ENCODE data around the gene RASA3. TPM values are rescaled to one million over a fixed set of nuclear protein-coding genes. Genes with fewer than 3 reads are reported as not detected.

Gene RASA3
- total and polyA plus RNA-seq, 10 of the 15 experiments (the other 5 are each of a cell fraction or from before 2014, with no cell fraction given): 0.79 to 33.9 (median 17.6) TPM

GRCh38 chr13:113937527-113938180, 194.8 kb downstream of the RASA3 start:
- no peak for TF ChIP-seq POLR2AphosphoS2 (IDR thresholded peaks at IDR 0.05; ENCODE audit: low read depth, low read length)
- TF ChIP-seq FOXM1 (IDR thresholded peaks at IDR 0.05; ENCODE audit: low read depth, low read length): no peak
- no peak for TF ChIP-seq MYB (IDR thresholded peaks at IDR 0.05; ENCODE audit: borderline replicate concordance, low read depth, low read length)
- TF ChIP-seq IKZF1 (conservative IDR thresholded peaks at IDR 0.05): no peak
- TF ChIP-seq NR2C1 (IDR thresholded peaks at IDR 0.05): no peak
- TF ChIP-seq MXI1 (IDR thresholded peaks at IDR 0.05; ENCODE audit: low read depth, low read length): no peak
- no peak for TF ChIP-seq MYC (IDR thresholded peaks at IDR 0.05; ENCODE audit: insufficient read depth, insufficient read length, insufficient replicate concordance, low read length, severe bottlenecking)
- Histone ChIP-seq H3K9ac (ENCODE audit: control insufficient read depth, insufficient read depth, low read length) (no peak overlapping the region), H3K4me3 (no peak overlapping the region), H3K4me1 (ENCODE audit: control insufficient read depth, insufficient read depth, low read length) (no peaks in the 10 kb centered on the region), H3K9me3 (replicated peaks; ENCODE audit: control insufficient read depth, insufficient read depth, low read length) (no peaks in the 10 kb centered on the region; the same call in 2 of the 3 replicates), H3K36me3 (ENCODE audit: control insufficient read depth in 2 of 2, insufficient read depth in 2 of 2, low read length in 1 of 2) (no peaks in the 10 kb centered on the region), H3K4me2 (ENCODE audit: control insufficient read depth, insufficient read depth) (no peak overlapping the region), H2AFZ (ENCODE audit: control insufficient read depth, low read depth, low read length) (no peak overlapping the region), H3K27ac (ENCODE audit: control insufficient read depth, insufficient read depth) (no peak overlapping the region), H4K20me1 (ENCODE audit: control insufficient read depth, insufficient read depth) (no peaks in the 10 kb centered on the region), H3K27me3 (replicated peaks in 1 of 2; ENCODE audit: control insufficient read depth in 2 of 2, insufficient read depth in 2 of 2, low read length in 1 of 2) (peaks cover 0 to 2% of the 10 kb centered on the region in 2 experiments; a peak in 2 of 4 replicates), H3K79me2 (ENCODE audit: control insufficient read depth, insufficient read depth, low read length) (no peaks in the 10 kb centered on the region)
- no peak for FAIRE-seq
- intact Hi-C loops (cut with micrococcal nuclease; ENCODE audit: unreplicated experiment) (no loop called here), in situ Hi-C loops (cut with MboI) (no loop called here)
- POLR2A ChIA-PET: no interaction called here
- BruUV-seq (replicated peaks): no TSS peak
- CTCF ChIA-PET: interaction anchor here (0.6 kb wide), 1 partner anchor 43 kb away, joined by 4 read pairs; no protein-coding TSS in a partner anchor
- WGBS (ENCODE audit: insufficient coverage, insufficient replicate concordance, low lambda C conversion rate, missing lambda C conversion rate): 56% methylated on average over 20 of the region's 20 CpGs
- no peak for ATAC-seq
- RAD21 ChIA-PET (ENCODE audit: unreplicated experiment): no interaction called here
- SMC1A ChIA-PET (ENCODE audit: uncharacterized antibody, unreplicated experiment): no interaction called here
- no peak for DNase-seq (ENCODE audit: low read depth, low spot score)

- WGBS (ENCODE audit: insufficient coverage, insufficient replicate concordance, low lambda C conversion rate, missing lambda C conversion rate): 39% methylated on average over 12 of the region's 12 CpGs
- Histone ChIP-seq H3K79me2 (ENCODE audit: control insufficient read depth, insufficient read depth, low read length) (no peaks in the 10 kb centered on the region), H3K9me3 (replicated peaks; ENCODE audit: control insufficient read depth, insufficient read depth, low read length) (no peaks in the 10 kb centered on the region; the same call in 2 of the 3 replicates), H3K36me3 (ENCODE audit: control insufficient read depth in 2 of 2, insufficient read depth in 2 of 2, low read length in 1 of 2) (no peaks in the 10 kb centered on the region), H3K27me3 (replicated peaks in 1 of 2; ENCODE audit: control insufficient read depth in 2 of 2, insufficient read depth in 2 of 2, low read length in 1 of 2) (peaks cover 0 to 2% of the 10 kb centered on the region in 2 experiments; a peak in 2 of 4 replicates), H3K27ac (ENCODE audit: control insufficient read depth, insufficient read depth) (no peak overlapping the region), H3K9ac (ENCODE audit: control insufficient read depth, insufficient read depth, low read length) (no peak overlapping the region), H3K4me1 (ENCODE audit: control insufficient read depth, insufficient read depth, low read length) (no peaks in the 10 kb centered on the region), H3K4me3 (no peak overlapping the region), H2AFZ (ENCODE audit: control insufficient read depth, low read depth, low read length) (no peak overlapping the region), H4K20me1 (ENCODE audit: control insufficient read depth, insufficient read depth) (no peaks in the 10 kb centered on the region), H3K4me2 (ENCODE audit: control insufficient read depth, insufficient read depth) (no peak overlapping the region)
- FAIRE-seq: no peak
- SMC1A ChIA-PET (ENCODE audit: uncharacterized antibody, unreplicated experiment): interaction anchor here (0.6 kb wide), 1 partner anchor 112 kb away, joined by 3 read pairs; no protein-coding TSS in a partner anchor
- intact Hi-C loops (cut with micrococcal nuclease; ENCODE audit: unreplicated experiment) (no loop called here), in situ Hi-C loops (cut with MboI) (no loop called here)
- CTCF ChIA-PET: no interaction called here
- ATAC-seq: no peak
- BruUV-seq (replicated peaks): no TSS peak
- RAD21 ChIA-PET (ENCODE audit: unreplicated experiment): no interaction called here
- POLR2A ChIA-PET: no interaction called here
- DNase-seq (ENCODE audit: low read depth, low spot score): no peak
- TF ChIP-seq BACH1 (IDR thresholded peaks at IDR 0.05; ENCODE audit: borderline replicate concordance): no peak
- TF ChIP-seq SMC3 (IDR thresholded peaks at IDR 0.05; ENCODE audit: borderline replicate concordance, low read length): no peak
- no peak for TF ChIP-seq CUX1 (IDR thresholded peaks at IDR 0.05; ENCODE audit: insufficient replicate concordance, low read depth, low read length)
Measured at GRCh38 chr13:113937073-113937472, 195.3 kb downstream of the RASA3 start.

Data from GM12878 (cell line).